CD4-positive, alpha-beta T cell treated with Interleukin-12 subunit alpha and Interleukin-12 subunit beta, for 1 hour (primary cell): Measurements from ENCODE around the gene MT1E.
"Not testable (repeated sequence)": the region's sequence is repeated elsewhere in the genome, so short reads cannot be mapped to it uniquely, and the experiment has no call there.

Experiments
- DNase-seq: peaks from one replicate; pipeline ENCODE4 v3.0.0-alpha.2; 2020

MT1E gene

DNA sequence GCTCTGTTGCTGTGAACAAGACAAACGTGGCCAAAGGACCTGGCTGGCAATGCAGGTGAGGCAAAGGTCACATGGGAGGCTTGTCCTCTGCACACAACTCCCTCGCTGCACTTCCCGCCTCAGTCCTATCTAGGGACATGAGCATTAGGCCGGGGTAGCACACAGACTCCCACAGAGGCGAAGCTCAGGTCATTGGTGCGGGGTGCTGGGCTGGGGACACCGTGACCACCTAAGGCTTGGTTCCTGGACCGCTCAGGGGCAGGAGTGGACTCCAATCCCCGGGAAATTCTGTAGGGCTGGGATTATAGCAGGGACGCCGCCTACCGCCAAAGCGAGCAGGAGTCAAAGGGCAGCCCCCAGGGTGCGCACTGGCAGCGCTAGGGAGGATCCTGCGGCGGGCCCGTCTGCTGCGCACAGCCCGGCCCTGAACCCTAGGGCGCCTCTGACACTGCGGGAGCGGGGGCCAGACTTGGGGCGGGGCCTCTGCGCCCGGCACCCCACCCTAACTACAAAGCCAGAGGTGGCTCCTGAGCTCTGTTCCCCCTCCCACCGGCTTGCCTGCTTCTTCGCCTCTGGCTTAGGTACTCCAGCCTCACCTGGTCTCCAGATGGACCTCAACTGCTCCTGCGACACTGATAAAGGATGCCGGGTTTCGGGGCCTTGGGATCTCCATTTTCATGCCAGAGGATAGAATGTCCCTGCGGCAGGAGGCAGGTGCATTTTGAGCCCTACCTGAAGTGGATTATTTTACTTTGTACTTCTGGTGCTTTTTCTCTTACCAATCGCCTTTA, 22.3 kb downstream of the MT1E start:
- DNase-seq: no peak

DNA sequence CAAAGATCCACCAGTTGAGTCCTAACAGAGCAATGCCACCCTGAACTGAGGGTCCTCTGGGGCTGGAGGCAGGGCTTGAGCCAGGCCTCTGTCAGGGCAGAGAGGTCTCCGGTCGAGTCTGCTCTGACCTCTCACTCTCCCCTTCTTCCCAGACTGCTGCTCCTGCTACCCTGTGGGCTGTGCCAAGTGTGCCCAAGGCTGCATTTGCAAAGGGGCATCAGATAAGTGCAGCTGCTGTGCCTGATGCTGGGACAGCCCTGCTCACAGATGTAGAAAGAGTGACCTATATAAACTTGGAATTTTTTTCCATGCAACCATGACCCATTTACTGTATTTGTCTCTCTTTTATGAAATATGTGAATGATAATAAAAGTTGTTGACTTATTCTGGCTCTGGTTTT, 23.7 kb downstream of the MT1E start:
- DNase-seq: no peak

DNA sequence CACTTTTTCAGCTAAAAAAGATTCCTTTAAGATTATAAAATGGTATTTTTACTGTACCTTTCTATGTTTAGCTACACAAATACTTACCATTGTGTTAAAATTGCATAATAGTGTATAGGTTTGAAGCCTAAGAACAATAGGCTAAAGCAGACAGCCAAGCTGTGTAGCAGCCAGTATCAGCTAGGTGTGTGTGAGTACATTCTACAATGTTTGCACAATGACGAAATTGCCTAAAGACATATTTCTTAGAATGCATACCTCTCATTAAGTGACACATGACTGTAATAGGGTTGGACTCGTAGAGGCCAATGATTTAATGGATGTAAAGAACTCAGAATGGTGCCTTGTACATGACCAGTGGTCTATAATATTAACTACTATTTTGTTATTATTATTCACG, 24.2 kb downstream of the MT1E start:
- no peak for DNase-seq

DNA sequence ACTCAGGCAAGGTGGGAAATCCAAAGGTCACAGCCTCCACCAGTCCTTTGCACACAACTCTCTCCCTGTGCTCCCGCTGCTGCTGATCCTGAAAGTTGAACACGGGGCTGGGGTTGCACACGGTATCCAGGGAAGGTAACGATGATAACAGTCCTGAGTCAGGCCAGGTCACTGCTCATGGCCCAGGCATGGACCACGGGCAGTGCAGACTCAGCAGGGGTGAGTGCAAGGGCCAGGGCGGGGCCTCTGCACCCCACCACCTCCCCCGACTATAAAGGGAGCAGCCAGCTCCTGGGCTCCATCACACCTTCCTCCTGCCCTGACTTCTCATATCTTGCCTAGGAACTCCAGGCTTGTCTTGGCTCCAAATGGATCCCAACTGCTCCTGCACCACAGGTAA, 26.0 kb downstream of the MT1E start, which contains the start of gene MT1B:
Gene MT1B (plus strand): TSS at position 301 of the 400 bp plus-strand sequence. CDS start 68 bp downstream, at position 369.
- DNase-seq: no peak

DNA sequence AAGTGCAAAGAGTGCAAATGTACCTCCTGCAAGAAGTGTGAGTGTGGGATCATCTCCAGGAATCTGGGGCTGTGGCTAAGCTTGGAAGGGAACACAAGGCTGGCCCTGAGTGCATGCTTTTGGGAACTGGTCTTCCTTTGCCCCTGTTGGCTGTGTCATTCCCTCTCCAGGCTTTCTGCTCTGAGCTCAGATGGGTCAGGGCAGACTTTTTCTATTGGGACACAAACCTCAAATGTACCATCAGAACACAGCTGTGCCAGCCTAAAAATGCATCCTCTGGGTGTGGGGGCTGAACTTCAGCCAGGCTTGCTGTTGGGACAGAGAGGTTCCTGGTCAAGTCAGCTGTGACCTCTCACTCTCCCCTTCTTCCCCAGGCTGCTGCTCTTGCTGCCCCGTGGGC, 27.0 kb downstream of the MT1E start:
- DNase-seq: no peak

DNA sequence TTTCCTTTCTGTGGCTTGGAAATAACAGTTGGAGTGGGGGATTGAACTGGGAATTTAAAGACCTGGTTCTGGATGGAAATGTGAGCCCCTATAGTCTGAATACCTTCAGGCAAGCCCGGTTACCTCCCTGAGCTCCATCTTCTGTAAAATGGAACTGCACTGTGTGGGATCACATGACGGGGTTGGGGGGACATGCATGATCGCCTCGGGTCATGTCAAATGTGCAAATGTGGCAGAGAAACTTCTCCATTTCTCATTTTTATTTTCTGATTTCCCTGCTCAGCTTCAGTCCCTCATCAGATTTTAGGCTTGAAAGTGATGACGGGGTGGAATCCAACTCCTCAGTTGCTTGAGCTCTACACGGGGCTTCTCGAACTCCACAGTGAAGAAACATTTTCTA, 27.6 kb downstream of the MT1E start:
- no peak for DNase-seq

DNA sequence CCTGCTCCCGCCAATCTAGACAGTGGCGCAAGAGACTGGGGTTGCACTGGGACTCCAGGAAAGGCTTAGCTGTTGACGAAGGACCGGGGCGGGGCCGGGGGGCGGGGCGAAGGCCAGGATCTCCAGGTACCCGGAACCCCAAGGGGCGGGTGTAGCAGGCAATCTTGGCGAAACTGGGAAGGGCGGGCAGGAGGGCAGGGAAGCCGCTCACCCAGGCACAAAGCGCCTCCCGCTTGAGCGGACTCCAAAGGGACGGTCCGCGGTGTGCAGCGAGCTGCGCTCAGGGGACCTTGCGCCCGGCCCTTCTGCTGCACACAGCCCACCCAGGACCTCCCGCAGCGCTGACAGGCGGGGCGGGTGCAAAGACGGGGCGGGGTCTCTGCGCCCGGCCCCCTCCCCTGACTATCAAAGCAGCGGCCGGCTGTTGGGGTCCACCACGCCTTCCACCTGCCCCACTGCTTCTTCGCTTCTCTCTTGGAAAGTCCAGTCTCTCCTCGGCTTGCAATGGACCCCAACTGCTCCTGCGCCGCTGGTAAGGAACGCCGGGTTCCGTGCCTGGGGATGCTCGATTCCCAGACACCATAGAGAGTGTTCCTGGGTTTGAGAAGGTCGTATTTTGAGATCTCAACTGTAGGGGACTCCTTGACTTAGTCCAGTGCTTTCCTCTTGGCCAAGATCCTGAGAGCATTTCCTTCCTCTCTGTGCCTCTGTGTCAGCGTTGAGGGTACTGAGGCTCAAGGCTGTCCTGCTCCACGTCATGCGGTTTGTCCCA, 32.2 kb downstream of the MT1E start, which contains the start of gene MT1F:
Gene MT1F (plus strand): TSS at position 405 of the 772 bp plus-strand sequence. CDS start 100 bp downstream, at position 505.
- peak; percentile 69 for DNase-seq

DNA sequence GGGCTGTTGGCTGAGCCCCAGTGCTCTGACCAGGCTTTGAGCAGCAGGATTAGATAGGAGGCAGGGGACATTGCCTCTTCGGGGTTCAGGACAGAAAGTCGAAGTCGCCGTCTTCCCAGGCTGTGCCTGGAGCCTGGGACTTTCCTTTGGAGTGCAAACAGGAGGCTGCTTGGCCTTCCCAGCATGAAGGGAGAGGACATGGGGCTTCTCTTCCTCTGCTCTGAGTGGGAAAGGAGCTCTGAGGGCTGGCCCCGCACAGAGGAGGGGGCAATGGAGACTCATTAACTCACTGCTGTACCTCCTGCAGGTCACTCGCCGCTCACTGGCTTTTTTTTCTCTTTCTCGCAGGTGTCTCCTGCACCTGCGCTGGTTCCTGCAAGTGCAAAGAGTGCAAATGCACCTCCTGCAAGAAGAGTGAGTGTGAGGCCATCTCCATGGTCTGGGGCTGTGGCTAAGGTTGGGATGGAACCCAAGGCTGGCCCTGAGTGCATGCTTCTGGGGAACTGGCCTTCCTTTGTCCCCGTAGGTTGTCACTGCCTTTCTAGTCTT, 32.8 kb downstream of the MT1E start:
- no peak for DNase-seq

DNA sequence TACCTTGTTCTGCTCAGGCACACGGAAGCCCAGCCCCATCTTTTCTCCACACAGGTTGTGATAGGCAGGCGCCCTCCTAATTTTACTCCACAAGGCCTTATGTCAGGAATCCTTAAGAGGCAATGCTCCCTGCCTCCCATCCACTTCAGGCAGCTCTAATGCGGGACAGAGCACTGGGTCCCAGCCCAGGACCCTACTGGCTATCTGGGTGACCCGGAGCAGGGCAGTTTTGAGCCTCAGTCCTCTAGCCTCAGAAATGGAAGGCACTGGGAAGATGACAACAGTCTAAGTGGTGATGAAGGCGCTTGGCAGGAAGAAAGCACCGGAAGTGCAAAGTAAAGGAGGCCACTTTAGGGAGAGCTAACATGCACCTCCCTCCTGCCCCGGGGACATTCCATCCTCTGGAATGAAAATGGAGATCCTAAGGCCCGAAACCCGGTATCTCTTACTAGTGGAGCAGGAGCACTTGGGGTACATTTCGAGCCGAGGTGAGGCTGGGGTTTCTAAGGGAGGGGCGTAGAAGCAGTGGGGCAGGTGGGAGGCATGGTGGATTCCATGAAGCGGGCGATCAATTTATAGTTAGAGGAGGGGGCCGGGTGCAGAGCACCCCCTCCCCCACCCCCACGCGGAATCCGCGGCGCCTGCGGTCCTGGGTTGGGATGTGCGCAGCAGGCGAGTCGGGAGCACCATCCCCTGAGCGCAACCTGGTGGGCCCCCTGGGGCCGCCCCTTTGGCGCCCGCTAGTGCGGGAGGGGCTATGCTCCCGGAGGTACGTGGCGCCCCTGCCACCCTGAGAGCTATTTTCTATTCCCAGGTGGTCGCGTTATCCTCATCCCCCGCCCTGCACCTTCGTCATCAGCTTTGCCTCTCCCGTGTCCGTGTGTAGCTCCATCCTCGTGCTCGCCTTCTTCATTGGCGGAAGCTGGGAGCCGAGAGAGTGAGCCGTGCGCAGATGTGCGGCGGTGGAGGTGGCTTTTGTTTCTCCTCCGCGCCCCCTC, 37.1 kb downstream of the MT1E start:
- DNase-seq: peak; percentile 30

DNA sequence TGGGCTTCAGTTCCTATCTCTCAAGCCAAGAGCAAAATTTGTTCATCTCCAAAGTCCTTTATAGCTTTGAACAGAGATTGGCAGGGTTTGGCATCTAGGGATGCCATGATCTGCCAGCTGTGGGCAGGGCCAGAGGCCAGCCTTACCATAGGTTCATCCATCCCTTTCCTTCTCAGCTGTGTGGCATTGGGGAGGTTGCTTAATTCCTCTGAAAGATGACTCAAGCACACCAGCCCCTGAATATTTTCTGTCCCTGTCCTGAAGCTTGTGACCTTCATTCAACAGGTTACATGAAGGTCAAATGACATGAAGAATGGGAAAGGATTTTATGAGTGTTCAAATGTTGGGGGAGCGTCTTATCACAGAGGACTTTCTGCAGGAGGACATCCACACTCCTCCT, 38.9 kb downstream of the MT1E start:
- no peak for DNase-seq

DNA sequence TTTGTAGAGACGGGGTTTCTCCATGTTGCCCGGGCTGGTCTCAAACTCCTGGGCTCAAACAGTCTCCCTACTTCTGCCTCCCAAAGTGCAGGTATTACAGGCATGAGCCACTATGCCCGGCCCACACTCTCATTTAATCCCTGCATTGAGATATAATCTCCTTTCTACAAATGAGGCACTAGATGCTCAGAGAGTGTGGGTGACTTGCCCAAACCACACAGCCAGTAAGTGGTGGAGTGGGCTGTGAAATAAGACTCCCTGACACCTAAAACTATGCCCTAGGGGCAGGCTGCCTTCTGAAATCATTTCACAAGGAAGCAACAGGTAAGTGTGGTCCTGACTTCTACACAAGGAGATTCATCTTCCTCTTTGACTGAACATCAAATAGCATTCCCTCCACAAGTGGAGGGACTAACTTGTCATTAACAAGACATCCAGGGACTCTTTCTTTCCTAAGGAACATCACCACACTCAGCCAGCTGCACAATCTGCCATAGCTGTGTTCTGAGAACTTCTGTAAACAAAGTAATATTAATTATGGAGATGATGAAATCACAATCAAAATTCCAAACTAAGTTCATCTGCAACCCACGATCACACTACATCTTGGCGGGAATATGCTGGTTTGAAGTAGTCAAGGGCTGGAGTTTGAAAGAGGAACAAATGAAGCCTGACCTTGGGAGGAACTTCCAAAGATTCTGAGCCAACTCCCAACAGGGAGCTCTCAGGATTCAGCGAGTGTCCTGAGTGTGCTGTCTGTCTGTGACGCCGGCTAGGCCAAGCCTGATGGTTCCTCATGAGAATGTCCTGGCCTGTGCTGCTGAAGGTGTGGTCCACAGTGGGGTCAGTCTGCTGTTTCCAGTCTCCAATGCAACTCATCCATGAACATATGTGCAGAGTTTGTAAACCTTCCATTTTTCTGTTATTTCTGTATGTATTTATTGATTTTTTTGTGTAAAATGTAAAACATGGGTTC, 40.0 kb downstream of the MT1E start:
- DNase-seq: not testable (repeated sequence)

DNA sequence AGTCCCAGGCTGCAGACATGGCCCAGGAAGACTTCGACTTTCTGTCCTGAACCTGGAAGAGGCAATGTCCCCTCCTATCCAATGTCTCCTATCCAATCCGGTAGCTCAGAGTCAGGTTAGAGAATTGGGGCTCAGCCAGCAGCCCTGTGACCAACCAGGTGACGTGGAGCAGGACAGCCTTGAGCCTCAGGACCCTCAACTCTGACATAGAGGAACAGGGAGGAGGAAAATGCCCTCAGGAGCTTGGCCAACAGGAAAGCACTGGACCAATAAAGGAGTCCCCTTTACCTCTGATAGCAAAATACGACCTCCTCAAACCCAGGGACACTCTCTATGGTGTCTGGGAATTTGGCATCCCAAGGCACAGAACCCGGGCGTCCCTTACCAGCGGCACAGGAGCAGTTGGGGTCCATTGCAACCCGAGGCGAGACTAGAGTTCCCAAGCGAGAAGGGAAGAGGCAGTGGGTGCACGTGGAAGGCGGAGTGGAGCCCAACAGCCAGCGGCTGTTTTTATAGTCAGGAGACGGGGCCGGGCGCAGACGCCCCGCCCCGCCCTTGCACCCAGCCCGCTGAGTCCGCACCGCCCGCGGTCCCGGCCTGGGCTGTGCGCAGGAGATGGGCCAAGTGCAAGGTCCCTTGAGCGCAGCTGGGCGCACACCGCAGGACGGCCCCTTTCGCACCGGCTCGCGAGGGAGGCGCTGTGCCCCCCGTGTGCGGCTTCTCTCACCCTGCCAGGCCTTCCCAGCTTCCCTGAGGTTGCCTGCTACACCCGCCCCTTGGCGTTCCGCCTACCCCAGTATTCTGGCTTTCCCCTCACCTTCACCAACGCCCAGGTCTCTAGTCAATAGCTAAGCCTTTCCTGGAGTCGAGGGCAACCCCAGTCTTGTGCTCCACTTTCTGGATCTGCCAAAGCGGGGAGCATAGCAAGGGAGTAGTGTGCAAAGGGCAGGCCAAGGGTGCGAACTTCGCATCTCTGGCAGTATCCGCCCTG, 42.3 kb downstream of the MT1E start, which contains the start of gene MT1G:
Gene MT1G (minus strand): TSS at position 485 of the 991 bp plus-strand sequence. CDS start 72 bp downstream, at position 413.
- peak; percentile 9 for DNase-seq

DNA sequence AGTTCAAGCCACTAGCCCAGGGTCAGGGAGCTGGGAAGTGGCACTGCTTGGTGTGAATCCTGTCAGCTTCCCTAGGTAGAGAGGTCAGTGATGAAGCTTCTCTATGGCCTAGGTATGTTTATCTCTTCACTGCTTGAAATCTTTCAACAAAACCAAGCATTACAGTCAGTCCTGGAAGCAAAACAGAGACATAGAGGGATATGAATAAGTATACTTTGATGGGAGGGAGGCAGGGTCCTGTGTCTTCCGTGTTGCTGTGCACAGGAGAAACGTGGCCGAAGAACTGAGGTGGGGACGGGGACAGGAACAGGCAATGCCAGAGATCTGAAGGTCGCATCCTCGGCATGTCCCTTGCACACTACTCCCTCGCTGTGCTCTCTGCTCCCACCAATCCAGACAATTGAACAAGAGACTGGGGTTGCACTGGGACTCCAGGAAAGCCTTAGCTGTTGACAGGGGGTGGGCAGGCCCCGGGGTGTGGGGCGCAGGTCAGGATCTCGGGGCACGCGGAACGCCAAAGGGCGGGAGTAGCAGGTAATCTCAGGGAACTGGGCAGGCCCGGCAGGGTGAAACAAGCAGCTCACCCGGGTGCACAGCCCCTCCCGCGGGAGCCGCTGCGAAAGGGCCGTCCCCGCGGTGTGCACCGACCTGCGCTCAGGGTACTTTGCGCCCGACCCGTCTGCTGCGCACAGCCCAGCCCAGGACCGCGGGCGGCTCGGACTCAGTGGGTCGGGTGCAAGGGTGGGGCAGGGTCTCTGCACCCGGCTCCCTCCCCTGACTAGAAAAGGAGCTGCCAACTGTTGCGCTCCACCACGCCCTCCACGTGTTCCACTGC, 43.6 kb downstream of the MT1E start, which contains the start of gene MT1H:
Gene MT1H (plus strand): TSS at position 810 of the 835 bp plus-strand sequence. CDS start 71 bp downstream, outside the sequence.
- no peak for DNase-seq

DNA sequence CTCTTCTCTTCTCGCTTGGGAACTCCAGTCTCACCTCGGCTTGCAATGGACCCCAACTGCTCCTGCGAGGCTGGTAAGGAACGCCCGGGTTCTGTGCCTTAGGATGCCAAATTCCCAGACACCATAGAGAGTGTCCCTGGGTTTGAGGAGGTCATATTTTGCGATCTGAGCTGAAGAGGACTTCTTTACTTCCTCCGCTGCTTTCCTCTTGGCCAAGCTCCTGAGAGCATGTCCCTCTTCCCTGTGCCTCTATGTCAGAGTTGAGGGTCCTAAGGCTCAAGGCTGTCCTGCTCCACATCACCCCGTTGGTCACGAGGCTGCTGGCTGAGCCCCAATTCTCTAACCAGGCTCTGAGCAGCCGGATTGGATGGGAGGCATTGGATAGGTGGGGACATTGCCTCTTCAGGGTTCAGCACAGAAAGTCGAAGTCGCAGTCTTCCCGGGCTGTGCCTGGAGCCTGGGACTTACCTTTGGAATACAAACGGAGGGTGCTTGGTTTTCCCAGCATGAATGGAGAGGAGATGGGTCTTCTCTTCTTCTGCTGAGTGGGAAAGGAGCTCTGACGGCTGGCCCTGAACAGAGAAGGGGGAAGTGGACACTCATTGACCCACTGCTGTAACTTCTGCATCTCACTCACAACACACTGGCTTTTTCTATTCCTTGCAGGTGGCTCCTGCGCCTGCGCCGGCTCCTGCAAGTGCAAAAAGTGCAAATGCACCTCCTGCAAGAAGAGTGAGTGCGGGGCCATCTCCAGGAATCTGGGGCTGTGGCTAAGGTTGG, 44.4 kb downstream of the MT1E start:
- no peak for DNase-seq

DNA sequence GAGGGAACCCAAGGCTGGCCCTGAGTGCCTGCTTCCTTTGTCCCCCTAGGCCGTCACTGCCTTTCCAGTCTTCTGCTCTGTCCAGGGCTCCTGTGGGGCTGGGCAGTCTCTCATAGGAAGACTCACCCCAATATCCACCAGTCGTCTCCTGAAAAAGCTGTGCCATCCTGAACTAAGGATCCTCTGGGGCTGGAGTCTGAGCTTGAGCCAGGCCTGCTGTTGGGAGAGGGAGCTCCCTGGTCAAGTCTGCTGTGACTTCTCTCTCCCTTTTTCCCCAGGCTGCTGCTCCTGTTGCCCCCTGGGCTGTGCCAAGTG, 45.0 kb downstream of the MT1E start:
- DNase-seq: no peak

DNA sequence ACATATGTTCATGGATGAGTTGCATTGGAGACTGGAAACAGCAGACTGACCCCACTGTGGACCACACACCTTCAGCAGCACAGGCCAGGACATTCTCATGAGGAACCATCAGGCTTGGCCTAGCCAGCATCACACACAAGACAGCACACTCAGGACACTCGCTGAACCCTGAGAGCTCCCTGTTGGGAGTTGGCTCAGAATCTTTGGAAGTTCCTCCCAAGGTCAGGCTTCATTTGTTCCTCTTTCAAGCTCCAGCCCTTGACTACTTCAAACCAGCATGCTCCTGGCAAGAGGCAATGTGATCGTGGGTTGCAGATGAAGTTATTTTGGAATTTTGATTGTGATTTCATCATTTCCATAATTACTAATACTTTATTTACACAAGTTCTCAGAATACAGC, 46.1 kb downstream of the MT1E start:
- not testable (repeated sequence) for DNase-seq

DNA sequence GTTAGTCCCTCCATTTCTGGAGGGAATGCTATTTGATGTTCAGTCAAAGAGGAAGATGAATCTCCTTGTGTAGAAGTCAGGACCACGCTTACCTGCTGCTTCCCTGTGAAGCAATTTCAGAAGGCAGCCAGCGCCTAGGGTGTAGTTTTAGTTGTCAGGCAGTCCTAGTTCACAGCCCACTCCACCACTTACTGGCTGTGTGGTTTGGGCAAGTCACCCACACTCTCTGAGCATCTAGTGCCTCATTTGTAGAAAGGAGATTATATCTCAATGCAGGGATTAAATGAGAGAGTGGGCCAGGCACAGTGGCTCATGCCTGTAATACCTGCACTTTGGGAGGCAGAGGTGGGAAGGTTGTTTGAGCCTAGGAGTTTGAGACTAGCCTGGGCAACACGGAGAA, 46.6 kb downstream of the MT1E start:
- not testable (repeated sequence) for DNase-seq
